GM18517 (cell line): ENCODE measurements around the gene CPNE6.

Source experiments
- ATAC-seq: cut with Tn5 transposase; IDR thresholded peaks from one replicate; pipeline ENCODE4 v1.9.1; 2021; ENCODE audit warnings: mild to moderate bottlenecking, moderate library complexity; ENCODE audit not compliant: unreplicated experiment

The CPNE6 gene

GRCh38 chr14:24054324-24054641 is 17.1 kb upstream of the CPNE6 start:
- no peak for ATAC-seq

GRCh38 chr14:24054646-24055045 is 16.7 kb upstream of the CPNE6 start:
- ATAC-seq = no peak

- no peak for ATAC-seq
Observed at GRCh38 chr14:24055971-24056799, 15.2 kb upstream of the CPNE6 start.

- ATAC-seq = no peak
Observed at GRCh38 chr14:24056800-24057184, 14.6 kb upstream of the CPNE6 start.

GRCh38 chr14:24057271-24057670 is 14.1 kb upstream of the CPNE6 start:
- ATAC-seq = no peak

- ATAC-seq = no peak
Observed at GRCh38 chr14:24057867-24058259, 13.5 kb upstream of the CPNE6 start.

- no peak for ATAC-seq
Observed at GRCh38 chr14:24058260-24058950, 13.0 kb upstream of the CPNE6 start.

GRCh38 chr14:24058951-24059475 is 12.3 kb upstream of the CPNE6 start:
- no peak for ATAC-seq

GRCh38 chr14:24059841-24060388 is 11.4 kb upstream of the CPNE6 start:
- no peak for ATAC-seq

- ATAC-seq = no peak
Observed at GRCh38 chr14:24060443-24060842, 10.9 kb upstream of the CPNE6 start.

- no peak for ATAC-seq
Observed at GRCh38 chr14:24060984-24061913, 10.1 kb upstream of the CPNE6 start.

- no peak for ATAC-seq
Observed at GRCh38 chr14:24062216-24062980, 9.0 kb upstream of the CPNE6 start.

GRCh38 chr14:24063263-24063836 is 8.0 kb upstream of the CPNE6 start:
- no peak for ATAC-seq

GRCh38 chr14:24064091-24064795 is 7.1 kb upstream of the CPNE6 start:
- no peak for ATAC-seq

GRCh38 chr14:24064856-24065255 is 6.5 kb upstream of the CPNE6 start:
- no peak for ATAC-seq

- no peak for ATAC-seq
Observed at GRCh38 chr14:24065408-24065807, 6.0 kb upstream of the CPNE6 start.

GRCh38 chr14:24066496-24067132 is 4.7 kb upstream of the CPNE6 start:
- no peak for ATAC-seq

GRCh38 chr14:24067133-24068082 is 4.0 kb upstream of the CPNE6 start:
- ATAC-seq = no peak
